KG1 (cell line): ENCODE measurements around the gene NID2.
A peak's percentile ranks its signal among the peaks of the same experiment; 100 is the strongest.

Experiments used
- DNase-seq: peaks from one replicate; lab custom pipeline; 2025; lab: John Stamatoyannopoulos, UW

Gene NID2

GRCh38 chr14:52080808-52081755 lies 12.2 kb upstream of the NID2 start:
- no peak for DNase-seq

DNA sequence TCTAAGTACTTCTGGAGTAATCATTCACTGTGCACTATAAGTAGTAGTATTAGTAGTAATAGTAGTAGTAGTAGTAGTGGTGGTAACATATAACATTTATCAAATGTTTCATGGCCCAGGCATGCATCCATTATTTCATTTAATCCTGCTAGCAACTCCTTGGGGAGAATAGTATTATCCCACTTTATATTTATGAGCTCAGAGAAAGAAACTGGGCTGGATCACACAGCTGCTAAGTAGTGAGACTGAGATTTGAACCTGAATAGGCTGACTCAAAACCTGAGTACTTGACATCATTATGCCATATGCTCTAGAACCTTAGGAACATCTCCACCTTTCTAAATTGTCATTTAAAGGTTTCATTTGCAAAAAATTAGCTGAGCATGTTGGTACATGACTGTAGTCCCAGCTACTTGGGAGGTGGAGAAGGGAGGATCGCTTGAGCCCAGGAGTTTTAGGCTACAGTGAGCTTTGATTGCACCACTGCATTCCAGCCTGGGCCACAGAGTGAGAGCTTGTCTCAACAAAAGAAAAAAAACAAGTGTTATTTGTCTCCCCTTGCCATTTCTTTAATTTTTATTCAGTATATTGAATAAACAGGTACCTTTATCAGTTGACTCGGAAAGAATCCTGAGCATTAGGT lies 11.4 kb upstream of the NID2 start:
- DNase-seq: no peak

GRCh38 chr14:52079239-52079959 lies 10.5 kb upstream of the NID2 start:
- DNase-seq: no peak

GRCh38 chr14:52078721-52079120 lies 9.9 kb upstream of the NID2 start:
- DNase-seq: no peak

GRCh38 chr14:52078095-52078531 lies 9.3 kb upstream of the NID2 start:
- DNase-seq: no peak

GRCh38 chr14:52077256-52077979 lies 8.6 kb upstream of the NID2 start:
- DNase-seq: no peak

- no peak for DNase-seq
Observed at GRCh38 chr14:52076334-52076733, 7.5 kb upstream of the NID2 start.

GRCh38 chr14:52075371-52075770 lies 6.5 kb upstream of the NID2 start:
- DNase-seq: no peak

- DNase-seq: no peak
Observed at GRCh38 chr14:52073251-52073650, 4.4 kb upstream of the NID2 start.

- no peak for DNase-seq
Observed at GRCh38 chr14:52072266-52072780, 3.5 kb upstream of the NID2 start.

DNA sequence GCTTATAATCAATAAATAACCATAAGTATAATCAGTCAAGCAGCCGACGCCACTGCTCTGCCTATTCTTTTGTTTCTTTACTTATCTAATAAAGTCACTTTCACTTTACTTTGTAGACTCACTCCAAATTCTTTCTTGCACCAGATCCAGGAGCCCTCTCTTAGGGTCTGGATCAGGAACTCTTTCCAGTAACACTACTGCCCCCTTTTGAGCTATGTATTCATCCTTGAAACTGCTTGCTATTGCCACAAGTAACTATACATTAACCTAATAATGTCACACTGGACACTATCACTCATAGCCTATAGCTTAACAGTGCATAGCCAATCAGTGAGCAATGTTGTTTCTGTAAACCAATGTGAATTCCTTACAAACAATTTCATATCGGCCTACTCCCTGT lies 2.8 kb upstream of the NID2 start:
- DNase-seq: no peak

GRCh38 chr14:52070051-52070431 lies 1.2 kb upstream of the NID2 start:
- no peak for DNase-seq

- peak; percentile 7 for DNase-seq
Observed at GRCh38 chr14:52069307-52070050, 620 bp upstream of the NID2 start.

DNA sequence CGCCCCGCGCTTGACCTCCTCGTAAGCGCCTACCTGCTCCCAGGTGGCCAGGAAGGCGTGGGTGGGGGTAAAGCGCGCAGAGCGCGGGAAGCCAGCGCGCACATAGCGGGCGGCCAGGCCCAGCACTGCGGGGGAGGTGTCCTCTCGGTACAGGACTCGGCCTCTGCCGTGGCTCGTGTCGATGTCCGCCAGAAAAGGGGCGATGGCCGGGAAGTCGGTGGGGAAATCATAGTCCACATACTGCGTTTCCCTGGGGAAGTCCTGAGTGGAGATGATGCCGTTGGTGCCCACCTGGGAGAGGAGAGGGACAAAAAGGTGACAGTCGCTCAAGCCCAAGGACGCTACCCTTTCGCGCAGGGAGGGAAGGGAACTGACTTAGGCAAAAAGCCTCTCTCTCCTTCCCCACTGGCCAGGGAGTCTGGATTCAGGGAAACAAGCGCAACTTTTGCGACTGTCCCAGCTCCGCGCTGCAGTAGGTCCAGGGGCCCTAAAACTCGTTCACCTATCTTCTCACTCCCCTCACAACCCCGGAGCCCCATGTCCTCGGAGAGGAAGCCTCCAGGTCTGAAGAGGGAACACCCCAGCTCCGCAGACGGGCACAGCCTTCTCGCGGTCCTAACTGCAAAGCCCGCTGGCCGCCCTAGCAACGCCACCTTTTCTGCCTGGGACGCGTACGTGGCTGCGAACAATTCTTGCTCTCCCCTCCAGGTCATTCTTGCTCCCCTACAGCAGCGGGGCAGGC lies 815 bp downstream of the NID2 start:
- DNase-seq: no peak

DNA sequence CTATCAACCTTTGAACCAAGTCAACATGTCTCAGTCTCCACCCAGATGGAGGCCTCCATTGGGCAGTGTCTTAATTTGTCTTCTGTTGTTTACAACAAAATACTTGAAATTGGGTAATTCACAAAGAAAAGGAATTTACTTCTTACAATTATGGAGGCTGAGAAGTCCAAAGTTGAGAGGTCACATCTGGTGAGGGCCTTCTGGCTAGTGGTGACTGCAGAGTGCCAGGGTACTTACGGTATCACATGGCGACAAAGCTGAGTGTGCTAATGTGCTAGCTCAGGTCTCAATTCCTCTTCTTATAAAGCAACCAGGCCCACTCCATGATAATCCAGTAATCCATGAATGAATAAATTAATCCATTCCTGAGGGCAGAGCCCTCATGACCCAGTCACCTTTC lies 4.7 kb downstream of the NID2 start:
- DNase-seq: no peak

DNA sequence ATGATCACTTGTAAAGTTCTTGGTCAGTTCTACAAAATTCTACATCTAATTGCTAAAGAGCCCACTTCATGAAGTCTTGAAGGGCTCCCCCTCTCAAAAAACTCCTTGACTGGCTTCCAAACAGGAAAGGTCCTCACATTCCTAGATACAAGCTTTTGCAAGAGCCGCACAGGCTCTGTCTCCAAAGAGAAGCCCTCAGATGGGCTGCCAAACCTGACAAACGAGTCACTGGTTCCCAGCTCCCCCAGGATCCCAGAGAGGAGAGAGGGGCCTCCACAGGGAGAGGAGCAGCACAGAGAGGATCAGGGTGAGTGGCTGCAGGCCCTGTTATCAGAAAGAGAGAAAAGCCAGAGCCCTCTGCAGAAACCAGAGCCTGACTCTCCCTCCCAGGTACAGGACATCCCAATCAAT lies 5.8 kb downstream of the NID2 start:
- DNase-seq: no peak

DNA sequence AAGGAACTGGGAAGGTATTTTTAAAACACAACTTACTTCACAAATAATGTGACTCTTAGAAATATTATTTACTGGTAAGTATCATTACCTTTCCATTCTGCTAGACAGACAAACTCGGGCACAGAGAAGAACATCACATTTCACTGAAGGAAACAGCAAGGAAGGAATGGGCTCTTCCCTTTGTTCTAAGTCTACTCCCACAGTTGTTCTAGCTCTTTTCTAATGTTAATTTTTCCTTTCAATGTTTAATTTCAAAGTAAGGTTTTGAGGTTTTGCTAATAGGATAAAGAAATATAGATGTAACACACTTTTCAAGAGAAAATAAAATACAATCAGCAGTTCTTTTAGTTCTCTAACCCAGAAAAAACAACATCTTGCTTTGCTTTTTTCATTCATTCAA lies 7.0 kb downstream of the NID2 start:
- no peak for DNase-seq

DNA sequence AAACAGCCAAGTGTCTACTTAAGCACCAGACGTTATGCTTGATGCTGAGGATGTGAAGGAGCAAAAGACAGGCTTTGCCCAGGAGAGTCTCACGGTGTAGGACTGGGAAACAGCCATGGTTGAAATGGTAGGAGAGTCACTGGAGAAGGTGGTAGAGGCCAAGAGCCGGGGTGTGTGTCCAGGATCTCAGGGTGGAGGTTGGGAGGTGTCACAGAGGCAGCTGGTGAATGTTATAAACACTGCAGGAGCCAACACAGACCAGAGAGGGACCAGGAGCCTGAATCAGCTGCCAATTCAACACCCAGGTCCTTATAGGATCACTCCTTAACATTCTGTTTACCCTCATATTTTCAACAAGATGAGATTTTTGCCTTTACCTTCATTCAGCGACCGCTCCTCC lies 7.5 kb downstream of the NID2 start:
- DNase-seq: no peak

- no peak for DNase-seq
Observed at GRCh38 chr14:52060080-52060479, 8.8 kb downstream of the NID2 start.

GRCh38 chr14:52059649-52060048 lies 9.2 kb downstream of the NID2 start:
- no peak for DNase-seq
